DND-41 (cell line): Measurements from ENCODE around the gene SCD.

Experiments
- EZH2 ChIP-seq: IDR thresholded peaks from 3 replicates; pipeline ENCODE4 v1.6.1; 2012; ENCODE audit warnings: borderline replicate concordance, low read depth, mild to moderate bottlenecking, moderate library complexity, low read length, inconsistent platforms; ENCODE audit not compliant: severe bottlenecking
- TF ChIP-seq, protein P1 (sequence below): IDR thresholded peaks from 2 replicates; pipeline ENCODE4 v1.5.1; 2012; ENCODE audit warnings: borderline replicate concordance, low read length, moderate library complexity, mild to moderate bottlenecking; ENCODE audit not compliant: poor library complexity, severe bottlenecking; ENCODE audit errors: extremely low read depth

- TF ChIP-seq, protein P1, sequence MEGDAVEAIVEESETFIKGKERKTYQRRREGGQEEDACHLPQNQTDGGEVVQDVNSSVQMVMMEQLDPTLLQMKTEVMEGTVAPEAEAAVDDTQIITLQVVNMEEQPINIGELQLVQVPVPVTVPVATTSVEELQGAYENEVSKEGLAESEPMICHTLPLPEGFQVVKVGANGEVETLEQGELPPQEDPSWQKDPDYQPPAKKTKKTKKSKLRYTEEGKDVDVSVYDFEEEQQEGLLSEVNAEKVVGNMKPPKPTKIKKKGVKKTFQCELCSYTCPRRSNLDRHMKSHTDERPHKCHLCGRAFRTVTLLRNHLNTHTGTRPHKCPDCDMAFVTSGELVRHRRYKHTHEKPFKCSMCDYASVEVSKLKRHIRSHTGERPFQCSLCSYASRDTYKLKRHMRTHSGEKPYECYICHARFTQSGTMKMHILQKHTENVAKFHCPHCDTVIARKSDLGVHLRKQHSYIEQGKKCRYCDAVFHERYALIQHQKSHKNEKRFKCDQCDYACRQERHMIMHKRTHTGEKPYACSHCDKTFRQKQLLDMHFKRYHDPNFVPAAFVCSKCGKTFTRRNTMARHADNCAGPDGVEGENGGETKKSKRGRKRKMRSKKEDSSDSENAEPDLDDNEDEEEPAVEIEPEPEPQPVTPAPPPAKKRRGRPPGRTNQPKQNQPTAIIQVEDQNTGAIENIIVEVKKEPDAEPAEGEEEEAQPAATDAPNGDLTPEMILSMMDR = no peak
- no peak for TF ChIP-seq EZH2
Observed at GRCh38 chr10:100349087-100349486, 2.1 kb downstream of the SCD start.
